NCI-H1417 (cell line): ENCODE measurements around the gene FGGY.

Experiments
- DNase-seq, 3 experiments: peaks; one replicate each; lab custom pipeline; 2025; lab: John Stamatoyannopoulos, UW

Gene FGGY

GRCh38 chr1:59414406-59415133 is 117.7 kb downstream of the FGGY start:
- DNase-seq = no peak

GRCh38 chr1:59415286-59415850 is 118.5 kb downstream of the FGGY start:
- DNase-seq = no peak

GRCh38 chr1:59415881-59416280 is 119.0 kb downstream of the FGGY start:
- DNase-seq = no peak

GRCh38 chr1:59417406-59417805 is 120.5 kb downstream of the FGGY start:
- DNase-seq = no peak

GRCh38 chr1:59418363-59419144 is 121.7 kb downstream of the FGGY start:
- DNase-seq = no peak

GRCh38 chr1:59419361-59420140 is 122.7 kb downstream of the FGGY start:
- no peak for DNase-seq

- no peak for DNase-seq
Observed at GRCh38 chr1:59421232-59421920, 124.5 kb downstream of the FGGY start.

GRCh38 chr1:59422921-59423575 is 126.2 kb downstream of the FGGY start:
- DNase-seq = no peak

GRCh38 chr1:59427155-59427554 is 130.3 kb downstream of the FGGY start:
- no peak for DNase-seq

GRCh38 chr1:59427784-59428183 is 130.9 kb downstream of the FGGY start:
- no peak for DNase-seq

- peak in 1 of 3 experiments; percentile 13 for DNase-seq
Observed at GRCh38 chr1:59428828-59429227, 131.9 kb downstream of the FGGY start.

GRCh38 chr1:59429656-59430055 is 132.8 kb downstream of the FGGY start:
- DNase-seq = no peak

- DNase-seq = no peak
Observed at GRCh38 chr1:59431566-59432294, 134.8 kb downstream of the FGGY start.

GRCh38 chr1:59432531-59433439 is 135.9 kb downstream of the FGGY start:
- no peak for DNase-seq

GRCh38 chr1:59433440-59433813 is 136.5 kb downstream of the FGGY start:
- DNase-seq = no peak

- no peak for DNase-seq
Observed at GRCh38 chr1:59434336-59434735, 137.4 kb downstream of the FGGY start.

- no peak for DNase-seq
Observed at GRCh38 chr1:59436637-59437036, 139.7 kb downstream of the FGGY start.

- no peak for DNase-seq
Observed at GRCh38 chr1:59438058-59438560, 141.2 kb downstream of the FGGY start.

GRCh38 chr1:59442492-59442891 is 145.6 kb downstream of the FGGY start:
- no peak for DNase-seq
